Gastrocnemius medialis (tissue), 4 donors: ENCODE measurements around the gene EGFR. TPM values are rescaled to one million over a fixed set of nuclear protein-coding genes. Genes with fewer than 3 reads are reported as not detected.
A peak's percentile ranks its signal among the peaks of the same experiment; 100 is the strongest.

Source experiments
- ATAC-seq, 2 donors: fragments of 150-250 bp; one replicate each; pipeline ENCODE4 v1.9.1; 2016
- DNase-seq, 2 donors: peaks; one replicate each; pipeline ENCODE4 v3.0.0-alpha.2; 2019
- H3K27ac ChIP-seq, 4 donors: fragments of 200-600 bp; sonication (generic); 1 replicate in 1 of 4; 2 replicates in 3 of 4; pipeline ENCODE4 v1.5.1; 2016 to 2018; ENCODE audit warnings: mild to moderate bottlenecking in 2 of 4, moderate library complexity in 1 of 4
- H3K27me3 ChIP-seq, 3 donors: fragments of 200-600 bp; sonication (generic) in 2 of 3; 1 replicate in 1 of 3; 2 replicates in 2 of 3; pipeline versions ENCODE4 v1.5.1 to v1.6.0; 2016 to 2019; ENCODE audit warnings: mild to moderate bottlenecking in 1 of 3, moderate library complexity in 1 of 3
- H3K36me3 ChIP-seq, 2 donors: fragments of 200-600 bp; sonication (generic) in 1 of 2; one replicate each; pipeline ENCODE4 v1.5.1; 2017 to 2018
- H3K4me1 ChIP-seq, 2 donors: fragments of 200-600 bp; sonication (generic) in 1 of 2; one replicate each; pipeline ENCODE4 v1.5.1; 2016 to 2017; ENCODE audit warnings: mild to moderate bottlenecking in 2 of 2
- H3K4me3 ChIP-seq, 4 donors: fragments of 200-600 bp; sonication (generic) in 3 of 4; 1 replicate in 1 of 4; 2 replicates in 3 of 4; pipeline ENCODE4 v1.5.1; 2016 to 2019; ENCODE audit warnings: mild to moderate bottlenecking in 2 of 4
- H3K9me3 ChIP-seq, 3 donors: fragments of 200-600 bp; sonication (generic) in 2 of 3; 1 replicate in 1 of 3; 2 replicates in 2 of 3; pipeline ENCODE4 v1.5.1; 2016 to 2019
- CTCF ChIP-seq, 5 experiments: fragments of 450-650 bp in 3 of 5; fragments of 200-600 bp in 2 of 5; sonication (generic) in 2 of 5; IDR thresholded peaks in 4 of 5; conservative IDR thresholded peaks in 1 of 5; 1 replicate in 4 of 5; 2 replicates in 1 of 5; pipeline ENCODE4 v1.5.1; 2016 to 2019; ENCODE audit warnings: antibody characterized with exemption in 5 of 5, mild to moderate bottlenecking in 3 of 5, moderate library complexity in 3 of 5
- POLR2A ChIP-seq, 2 donors: fragments of 450-650 bp; IDR thresholded peaks; one replicate each; pipeline ENCODE4 v1.6.1; 2017; ENCODE audit warnings: antibody characterized with exemption in 2 of 2, mild to moderate bottlenecking in 2 of 2, moderate library complexity in 2 of 2
- in situ Hi-C, 4 donors: fragments of 200-750 bp; cut with MboI; loops; one replicate each; pipeline versions ENCODE4 v1.15.0 to v1.8.0; 2017; ENCODE audit warnings: low sequenced_read_pairs in 4 of 4
- intact Hi-C: fragments of 100-400 bp; cut with DNase I; formaldehyde crosslinking; loops from one replicate; pipeline ENCODE4 v1.15.1; 2023; ENCODE audit warnings: low total_unique reads
- total RNA-seq, 4 donors: library from RNA; depleted of rRNA; stranded (reverse); fragments of >200 nt; gene quantifications; one replicate each; pipeline versions ENCODE4 v1.1.0 to v1.2.3, GENCODE V29; 2016

The EGFR gene
- total RNA-seq, 4 donors from 2014 or later, result 28.0 to 34.8 (median 29.4) TPM

GRCh38 chr7:55131142-55131929 is 112.5 kb downstream of the EGFR start:
- H3K36me3 ChIP-seq, result no peaks in the 10 kb centered on the region
- ATAC-seq, result no peak
- no peak overlapping the region for H3K4me3 ChIP-seq
- in situ Hi-C loops, result no loop called here
- intact Hi-C loops, result no loop called here
- no peaks in the 10 kb centered on the region for H3K27me3 ChIP-seq
- no peaks in the 10 kb centered on the region for H3K9me3 ChIP-seq
- H3K4me1 ChIP-seq, result peaks cover 61 to 80% of the 10 kb centered on the region in 2 donors
- no peak for DNase-seq
- TF ChIP-seq POLR2A (IDR thresholded peaks at IDR 0.05) (no peak), CTCF (IDR thresholded peaks at IDR 0.05 in 4 of 5, conservative IDR thresholded peaks at IDR 0.05 in 1 of 5) (no peak)
- peak overlapping the region; percentile 80 to 84 (median 82) for H3K27ac ChIP-seq

- H3K36me3 ChIP-seq, result no peaks in the 10 kb centered on the region
- no peak overlapping the region for H3K4me3 ChIP-seq
- peaks cover 51 to 70% of the 10 kb centered on the region in 2 donors for H3K4me1 ChIP-seq
- no peaks in the 10 kb centered on the region for H3K27me3 ChIP-seq
- TF ChIP-seq CTCF (IDR thresholded peaks at IDR 0.05 in 4 of 5, conservative IDR thresholded peaks at IDR 0.05 in 1 of 5) (no peak), POLR2A (IDR thresholded peaks at IDR 0.05) (no peak)
- peak overlapping the region; percentile 80 to 83 (median 82) for H3K27ac ChIP-seq
- in situ Hi-C loops (no loop called here), intact Hi-C loops (loop anchor here (2.0 kb wide), 1 partner anchor 114 kb away; the partner anchor contains the start of gene EGFR)
- H3K9me3 ChIP-seq, result no peaks in the 10 kb centered on the region
- ATAC-seq (no peak), DNase-seq (no peak)
Observed at GRCh38 chr7:55132550-55132889, 113.7 kb downstream of the EGFR start.

GRCh38 chr7:55132890-55133551 is 114.2 kb downstream of the EGFR start:
- ATAC-seq, result peak; percentile 49 to 68
- no peak for TF ChIP-seq CTCF (IDR thresholded peaks at IDR 0.05 in 4 of 5, conservative IDR thresholded peaks at IDR 0.05 in 1 of 5)
- TF ChIP-seq POLR2A (IDR thresholded peaks at IDR 0.05), result no peak
- Histone ChIP-seq H3K36me3 (no peaks in the 10 kb centered on the region), H3K9me3 (no peaks in the 10 kb centered on the region), H3K27ac (peak overlapping the region; percentile 80 to 83 (median 82)), H3K27me3 (no peaks in the 10 kb centered on the region), H3K4me1 (peaks cover 46 to 65% of the 10 kb centered on the region in 2 donors), H3K4me3 (no peak overlapping the region)
- intact Hi-C loops, result loop anchor here (2.0 kb wide), 1 partner anchor 114 kb away; the partner anchor contains the start of gene EGFR
- in situ Hi-C loops, result no loop called here
- DNase-seq, result peak; percentile 57 to 70

- intact Hi-C loops (loop anchor here (2.0 kb wide), 1 partner anchor 115 kb away; the partner anchor contains the start of gene EGFR), in situ Hi-C loops (no loop called here)
- no peaks in the 10 kb centered on the region for H3K27me3 ChIP-seq
- peaks cover 38 to 57% of the 10 kb centered on the region in 2 donors for H3K4me1 ChIP-seq
- no peaks in the 10 kb centered on the region for H3K9me3 ChIP-seq
- ATAC-seq, result peak; percentile 50 to 62
- DNase-seq, result peak in 1 of 2 donors; percentile 80
- no peaks in the 10 kb centered on the region for H3K36me3 ChIP-seq
- peak overlapping the region; percentile 80 to 83 (median 82) for H3K27ac ChIP-seq
- H3K4me3 ChIP-seq, result no peak overlapping the region
- TF ChIP-seq CTCF (IDR thresholded peaks at IDR 0.05 in 4 of 5, conservative IDR thresholded peaks at IDR 0.05 in 1 of 5), result peak in 3 of 5 experiments; percentile 10 to 23 (median 16)
- TF ChIP-seq POLR2A (IDR thresholded peaks at IDR 0.05), result no peak
Observed at GRCh38 chr7:55133630-55134358, 115.0 kb downstream of the EGFR start.
